NCI-H2029 (cell line): ENCODE results near the gene DNAJC10.
A peak's percentile ranks its signal among the peaks of the same experiment; 100 is the strongest.
"Not testable (repeated sequence)": the region's sequence is repeated elsewhere in the genome, so short reads cannot be mapped to it uniquely, and the experiment has no call there.

Source experiments
- DNase-seq: peaks from one replicate; lab custom pipeline; 2025; lab: John Stamatoyannopoulos, UW

Gene DNAJC10

GRCh38 chr2:182726473-182726872, 10.4 kb downstream of the DNAJC10 start:
- DNase-seq: no peak

GRCh38 chr2:182728014-182728413, 12.0 kb downstream of the DNAJC10 start:
- no peak for DNase-seq

GRCh38 chr2:182729710-182730339, 13.8 kb downstream of the DNAJC10 start:
- DNase-seq: no peak

DNA sequence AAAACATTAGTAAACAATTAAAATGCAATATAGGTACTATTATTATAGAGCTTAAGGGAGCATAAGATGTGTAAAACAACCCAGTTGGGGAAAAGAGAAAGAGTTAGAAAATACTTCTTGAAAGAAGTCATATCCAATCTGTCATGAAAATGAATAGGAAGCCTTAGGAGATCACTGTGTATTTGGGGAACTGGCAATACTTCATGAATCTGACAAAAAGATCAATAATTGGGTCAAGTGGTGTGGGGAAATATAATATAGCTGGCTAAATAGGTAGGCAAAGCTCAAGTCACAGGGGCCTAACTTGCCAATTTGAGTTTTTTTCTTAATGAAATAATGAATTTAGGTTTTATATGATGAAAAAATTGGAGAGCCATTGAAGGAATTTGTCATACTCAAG, 14.4 kb downstream of the DNAJC10 start:
- no peak for DNase-seq

- no peak for DNase-seq
Observed at GRCh38 chr2:182732736-182733135, 16.7 kb downstream of the DNAJC10 start.

GRCh38 chr2:182733572-182733971, 17.5 kb downstream of the DNAJC10 start:
- no peak for DNase-seq

DNA sequence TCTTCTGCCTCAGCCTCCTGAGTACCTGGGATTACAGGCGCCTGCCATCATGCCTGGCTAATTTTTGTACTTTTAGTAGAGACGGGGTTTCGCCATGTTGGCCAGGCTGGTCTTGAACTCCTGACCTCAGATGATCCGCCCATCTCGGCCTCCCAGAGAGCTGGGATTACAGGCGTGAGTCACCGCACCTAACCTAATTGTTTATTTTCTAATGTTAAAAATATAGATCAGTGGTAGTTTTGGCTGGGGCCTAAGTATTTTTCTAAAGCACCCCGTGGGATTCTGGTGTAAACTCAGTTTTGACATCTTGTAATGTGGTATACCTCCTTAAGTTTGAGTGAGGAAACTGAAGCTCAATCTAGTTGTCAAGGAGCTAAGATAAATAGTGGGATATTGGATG, 20.8 kb downstream of the DNAJC10 start:
- not testable (repeated sequence) for DNase-seq

- no peak for DNase-seq
Observed at GRCh38 chr2:182740701-182741100, 24.6 kb downstream of the DNAJC10 start.

DNA sequence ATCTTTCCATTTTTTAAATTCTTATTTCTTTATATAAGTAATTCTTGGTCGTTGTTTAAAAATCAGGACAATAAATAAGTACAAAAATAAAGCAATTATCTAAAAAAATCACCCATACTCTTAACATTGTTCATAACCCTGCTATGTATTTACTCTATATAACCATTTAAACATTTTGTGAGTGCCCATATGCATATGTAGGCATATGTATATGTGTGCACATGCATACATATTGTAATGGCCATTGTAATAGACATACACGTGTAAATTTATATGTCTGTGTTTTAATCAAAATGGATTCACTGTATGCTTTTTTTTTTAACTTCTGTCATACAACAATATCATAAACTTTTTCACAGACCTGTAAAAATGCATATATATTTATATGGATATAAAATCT, 25.6 kb downstream of the DNAJC10 start:
- no peak for DNase-seq

- DNase-seq: no peak
Observed at GRCh38 chr2:182744490-182744889, 28.4 kb downstream of the DNAJC10 start.

GRCh38 chr2:182745061-182745460, 29.0 kb downstream of the DNAJC10 start:
- DNase-seq: no peak

- DNase-seq: not testable (repeated sequence)
Observed at GRCh38 chr2:182745894-182746293, 29.8 kb downstream of the DNAJC10 start.

DNA sequence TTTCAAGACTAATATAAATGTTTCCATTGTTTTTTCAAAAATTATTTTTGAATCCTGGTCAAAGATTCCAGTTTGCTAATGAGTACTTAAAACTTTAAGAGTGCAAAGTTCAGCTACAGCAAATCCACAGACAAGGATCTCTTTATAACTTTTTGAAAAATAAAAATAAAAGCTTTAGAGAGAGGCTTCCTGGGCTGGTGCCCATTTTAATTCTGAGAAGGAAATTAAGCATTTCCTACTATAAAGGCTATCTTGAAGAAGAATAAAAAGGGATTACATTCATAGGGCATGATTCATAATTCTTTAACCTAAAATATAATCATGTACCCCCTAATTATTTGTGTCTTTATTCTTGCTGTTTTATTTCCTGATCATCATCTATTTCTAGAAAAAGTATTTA, 38.2 kb downstream of the DNAJC10 start:
- no peak for DNase-seq

DNA sequence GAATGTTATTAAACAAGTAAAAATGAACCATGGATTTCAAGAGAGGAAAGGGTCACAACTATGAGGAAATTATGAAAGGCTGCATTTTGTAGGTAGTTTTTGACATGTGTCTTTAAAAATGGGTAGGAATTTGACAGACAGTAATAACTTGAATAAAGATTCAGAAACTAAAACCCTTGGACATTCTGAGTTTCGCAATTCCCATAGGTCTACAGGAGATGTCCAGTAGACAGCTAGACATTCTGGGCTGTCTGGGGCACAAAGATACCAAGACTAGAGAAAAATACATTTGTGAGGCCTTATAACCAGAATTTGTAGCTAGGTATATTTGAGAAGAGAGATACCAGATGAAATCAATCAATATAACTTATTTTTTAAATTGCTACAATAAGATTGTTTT, 42.3 kb downstream of the DNAJC10 start:
- no peak for DNase-seq

DNA sequence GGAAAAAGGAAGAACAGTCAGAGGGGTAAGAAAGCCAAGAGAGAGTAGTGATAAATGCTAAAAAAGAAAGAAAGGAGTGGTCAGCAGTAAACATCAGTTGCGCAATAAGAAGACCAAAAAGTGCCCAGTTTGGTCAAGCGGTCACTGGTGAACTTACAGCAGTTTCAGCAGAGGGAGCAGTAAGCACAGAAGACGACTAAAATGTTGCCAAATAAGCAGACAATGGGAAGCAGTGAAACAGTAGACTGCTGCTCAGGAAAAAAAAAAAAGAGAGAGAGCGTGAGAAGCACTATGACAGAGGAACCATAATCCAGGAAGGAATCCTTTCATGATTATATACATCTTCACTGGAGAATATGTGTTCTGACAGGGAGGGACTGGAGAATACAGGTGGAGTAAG, 45.8 kb downstream of the DNAJC10 start:
- DNase-seq: no peak

DNA sequence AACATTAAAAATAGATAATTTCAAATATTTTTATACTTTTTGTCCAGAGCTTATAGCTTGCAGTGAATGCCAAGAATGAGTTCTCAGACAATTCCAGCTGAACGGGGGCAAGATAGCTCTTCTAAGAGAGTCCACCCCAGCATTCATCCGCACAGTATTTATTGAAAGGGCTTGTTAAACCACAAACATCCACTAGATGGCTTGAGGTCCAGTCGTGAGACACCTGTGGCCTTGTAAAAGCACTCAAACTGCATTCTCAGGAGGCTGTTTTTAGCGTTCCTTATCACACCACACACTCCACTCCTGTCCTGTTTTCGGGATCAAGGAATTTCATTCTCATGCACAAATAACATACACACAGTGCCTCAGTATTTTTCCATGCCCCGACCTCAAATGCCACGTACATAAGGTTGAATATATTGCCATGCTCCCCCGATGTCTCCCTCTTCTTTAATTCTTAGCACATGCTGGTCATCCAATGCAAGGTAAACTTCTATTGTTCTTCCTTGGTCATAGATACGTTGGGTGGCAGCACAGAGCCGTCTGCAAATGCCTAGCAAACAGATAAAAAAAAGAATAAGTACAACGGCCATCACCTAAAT, 47.4 kb downstream of the DNAJC10 start:
- DNase-seq: peak; percentile 43

GRCh38 chr2:182766626-182767025, 50.6 kb downstream of the DNAJC10 start:
- DNase-seq: no peak

DNA sequence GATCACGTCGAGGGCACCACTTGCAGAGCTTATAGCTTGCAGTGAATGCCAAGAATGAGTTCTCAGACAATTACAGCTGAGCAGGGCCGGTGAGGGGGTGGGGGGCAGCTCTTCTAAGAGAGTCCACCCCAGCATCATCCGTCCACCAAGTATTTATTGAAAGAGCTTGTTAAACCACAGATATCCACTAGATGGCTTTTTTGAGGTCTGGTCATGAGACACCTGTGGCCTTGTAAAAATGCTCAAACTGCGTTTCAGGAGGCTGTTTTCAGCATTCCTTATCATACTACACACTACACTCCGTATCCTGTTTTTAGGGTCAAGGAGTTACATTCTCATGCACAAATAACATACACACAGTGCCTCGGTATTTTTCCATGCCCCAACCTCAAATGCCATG, 51.5 kb downstream of the DNAJC10 start:
- no peak for DNase-seq

- not testable (repeated sequence) for DNase-seq
Observed at GRCh38 chr2:182768950-182769349, 52.9 kb downstream of the DNAJC10 start.

DNA sequence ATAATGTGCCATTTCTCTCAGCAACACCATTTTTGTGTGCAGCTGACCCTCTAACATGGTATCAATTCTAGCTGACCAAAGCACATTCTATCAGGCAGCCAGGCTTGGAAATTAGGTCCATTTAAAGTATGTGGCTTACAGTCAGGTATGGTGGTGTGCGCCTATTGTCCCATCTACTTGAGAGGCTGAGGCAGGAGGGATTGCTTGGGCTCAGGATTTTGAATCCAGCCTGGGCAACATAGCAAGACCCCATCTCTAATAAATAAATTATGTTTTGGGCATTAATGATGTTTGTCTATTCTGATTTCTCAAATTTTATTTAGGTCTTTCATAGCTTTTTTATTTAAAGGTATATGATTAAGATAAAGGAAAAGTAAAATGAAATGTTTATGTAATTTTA, 63.3 kb downstream of the DNAJC10 start:
- no peak for DNase-seq

DNA sequence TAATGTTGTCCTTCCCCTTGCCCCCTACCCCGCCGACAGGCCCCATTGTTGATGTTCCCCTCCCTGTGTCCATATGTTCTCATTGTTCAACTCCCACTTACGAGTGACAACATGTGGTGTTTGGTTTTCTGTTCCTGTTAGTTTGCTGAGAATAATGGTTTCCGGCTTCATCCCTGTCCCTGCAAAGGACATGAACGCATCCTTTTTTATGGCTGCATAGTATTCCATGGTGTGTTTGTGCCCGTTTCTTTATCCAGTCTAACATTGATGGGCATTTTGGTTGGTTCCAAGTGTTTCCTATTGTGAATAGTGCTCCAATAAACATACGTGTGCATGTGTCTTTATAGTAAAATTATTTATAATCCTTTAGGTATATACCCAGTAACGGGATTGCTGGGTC, 65.0 kb downstream of the DNAJC10 start:
- not testable (repeated sequence) for DNase-seq

GRCh38 chr2:182782686-182783085, 66.6 kb downstream of the DNAJC10 start:
- DNase-seq: not testable (repeated sequence)

GRCh38 chr2:182784058-182784706, 68.1 kb downstream of the DNAJC10 start:
- no peak for DNase-seq

GRCh38 chr2:182784777-182785176, 68.7 kb downstream of the DNAJC10 start:
- DNase-seq: no peak
